ENCODE results near the gene STK32B.
"Not testable (repeated sequence)": the region's sequence is repeated elsewhere in the genome, so short reads cannot be mapped to it uniquely, and the experiment has no call there.

The STK32B gene

GRCh38 chr4:5424211-5424610, 372.9 kb downstream of the STK32B start:
- DNase-seq (ENCODE audit: low read depth in 2 of 3, low spot score in 2 of 3) = no peak

DNA sequence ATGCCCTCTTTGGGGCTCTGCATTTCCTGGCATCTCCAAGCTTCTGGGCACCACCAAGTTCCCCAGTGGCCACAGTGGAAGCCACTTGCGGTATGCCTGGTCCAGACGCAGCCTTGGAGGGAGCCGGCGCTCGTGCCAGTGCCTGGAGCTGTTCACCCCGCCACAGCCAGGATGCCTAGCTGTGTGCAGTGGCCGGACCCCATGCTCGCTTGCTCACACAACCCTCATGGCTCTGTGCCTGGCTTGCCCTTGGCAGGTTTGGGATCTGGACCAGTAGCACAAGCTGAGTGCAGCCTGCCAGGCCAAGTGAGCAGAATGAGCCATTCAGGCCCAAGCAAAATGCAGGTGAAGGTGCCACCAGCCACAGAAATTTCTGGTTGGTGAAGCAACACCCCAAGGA, 373.6 kb downstream of the STK32B start:
- no peak for DNase-seq (ENCODE audit: low read depth in 2 of 3, low spot score in 2 of 3)

DNA sequence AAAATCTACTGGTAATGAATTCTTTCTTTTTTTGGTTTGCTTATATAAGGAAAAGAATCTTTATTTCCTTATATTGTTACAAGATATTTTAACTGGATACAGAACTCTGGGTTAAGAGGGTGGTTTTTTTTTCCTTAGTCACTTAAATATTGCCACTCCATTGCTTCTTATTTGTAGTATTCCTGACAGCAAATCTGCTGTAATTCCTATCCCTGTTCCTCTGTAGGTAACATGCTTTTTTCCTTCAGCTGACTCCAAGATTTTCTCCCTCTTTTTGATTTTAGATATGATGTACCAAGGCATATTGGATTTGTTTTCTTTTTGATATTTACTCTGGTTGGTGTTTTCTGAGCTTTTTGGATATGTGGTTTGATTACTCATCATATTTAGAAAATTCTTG, 378.5 kb downstream of the STK32B start:
- DNase-seq (ENCODE audit: low read depth in 2 of 3, low spot score in 2 of 3) = no peak

DNA sequence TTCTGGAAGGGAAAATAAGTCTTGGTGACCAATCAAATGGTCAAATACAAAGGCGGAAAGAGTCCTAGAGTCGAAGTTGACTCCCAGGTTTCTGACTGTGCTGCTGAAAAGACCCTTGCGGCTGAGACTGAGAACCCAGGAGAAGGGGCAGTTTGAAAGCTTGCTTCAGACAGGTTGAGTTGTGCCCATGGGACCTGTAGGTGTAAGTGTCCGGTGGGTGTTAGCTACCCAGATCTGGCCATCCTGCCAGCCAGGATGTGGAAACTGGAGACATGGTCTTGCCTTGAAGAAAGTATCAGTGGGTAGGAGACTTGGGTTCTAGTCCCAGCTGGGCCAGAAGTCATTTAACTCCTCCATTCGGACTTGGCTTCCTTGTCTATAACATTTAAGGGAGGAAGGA, 381.9 kb downstream of the STK32B start:
- no peak for DNase-seq (ENCODE audit: low read depth in 2 of 3, low spot score in 2 of 3)

- no peak for DNase-seq (ENCODE audit: low read depth in 2 of 3, low spot score in 2 of 3)
These were observed 383.9 kb downstream of the STK32B start for GRCh38 chr4:5435201-5435600.

DNA sequence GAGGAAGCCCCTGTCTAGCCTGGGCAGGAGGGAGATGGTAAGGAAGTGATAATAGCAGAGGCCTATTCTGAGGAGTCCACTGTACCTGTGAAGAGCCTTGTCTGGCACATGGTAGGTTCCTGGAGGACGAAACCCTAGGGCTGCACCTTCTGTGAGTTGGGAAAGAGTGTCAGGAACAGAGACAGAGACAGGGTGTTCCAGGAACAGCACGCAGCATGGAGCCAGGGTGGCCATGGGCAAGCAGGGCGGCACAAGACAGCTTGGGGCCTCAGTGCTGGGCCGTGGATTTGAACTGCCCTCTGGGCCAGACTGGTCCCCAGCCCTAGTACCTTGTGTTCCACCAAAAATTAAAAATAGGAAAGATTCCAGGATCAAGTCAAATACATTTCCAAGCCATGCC, 384.5 kb downstream of the STK32B start:
- no peak for DNase-seq (ENCODE audit: low read depth in 2 of 3, low spot score in 2 of 3)

DNA sequence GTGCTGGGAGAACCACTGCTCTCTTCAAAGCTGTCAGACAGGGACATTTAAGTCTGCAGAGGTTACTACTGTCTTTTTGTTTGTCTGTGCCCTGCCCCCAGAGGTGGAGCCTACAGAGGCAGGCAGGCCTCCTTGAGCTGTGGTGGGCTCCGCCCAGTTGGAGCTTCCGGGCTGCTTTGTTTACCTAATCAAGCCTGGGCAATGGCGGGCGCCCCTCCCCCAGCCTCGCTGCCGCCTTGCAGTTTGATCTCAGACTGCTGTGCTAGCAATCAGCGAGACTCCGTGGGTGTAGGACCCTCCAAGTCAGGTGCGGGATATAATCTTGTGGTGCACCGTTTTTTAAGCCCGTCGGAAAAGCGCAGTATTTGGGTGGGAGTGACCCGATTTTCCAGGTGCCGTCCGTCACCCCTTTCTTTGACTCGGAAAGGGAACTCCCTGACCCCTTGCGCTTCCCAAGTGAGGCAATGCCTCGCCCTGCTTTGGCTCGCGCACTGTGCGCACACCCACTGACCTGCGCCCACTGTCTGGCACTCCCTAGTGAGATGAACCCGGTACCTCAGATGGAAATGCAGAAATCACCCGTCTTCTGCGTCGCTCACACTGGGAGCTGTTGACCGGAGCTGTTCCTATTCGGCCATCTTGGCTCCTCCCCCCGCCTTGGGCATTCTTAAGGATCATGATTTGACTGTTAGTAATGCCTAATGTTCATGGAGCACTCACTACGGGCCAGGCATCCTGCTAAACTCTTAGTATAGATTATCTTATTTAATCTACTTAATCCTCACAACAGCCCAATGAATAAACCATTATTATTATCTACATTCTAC, 392.9 kb downstream of the STK32B start:
- not testable (repeated sequence) for DNase-seq (ENCODE audit: low read depth in 2 of 3, low spot score in 2 of 3)

DNA sequence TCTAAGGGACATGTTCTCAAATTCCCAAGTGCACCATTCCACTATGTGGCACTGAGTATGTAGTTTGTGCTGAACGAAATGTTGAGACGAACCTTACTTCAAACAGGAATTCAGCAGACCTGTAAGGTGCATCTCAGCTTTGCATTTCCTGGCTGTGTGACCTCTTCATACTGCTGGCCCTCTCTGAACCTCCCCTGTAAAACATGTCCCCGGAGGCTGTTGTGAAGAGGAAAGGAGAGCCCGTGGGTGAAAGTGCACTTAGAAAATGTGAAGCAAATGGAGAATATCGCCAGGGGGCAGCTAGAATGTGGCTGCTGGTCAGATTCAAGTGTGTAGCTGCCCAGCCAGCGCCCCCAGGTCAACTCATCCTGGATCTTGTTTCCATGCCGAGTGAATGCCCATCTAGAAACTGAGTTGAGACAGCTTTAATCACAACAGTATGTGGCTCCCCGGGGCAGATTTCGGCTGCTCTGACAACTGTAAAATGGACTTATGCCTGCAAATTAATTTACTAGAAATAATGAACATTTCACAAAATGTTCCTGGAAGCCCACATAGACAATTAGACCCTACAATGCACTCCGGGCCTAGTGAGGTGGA, 393.7 kb downstream of the STK32B start:
- no peak for DNase-seq (ENCODE audit: low read depth in 2 of 3, low spot score in 2 of 3)

GRCh38 chr4:5446595-5447226, 395.4 kb downstream of the STK32B start:
- DNase-seq (ENCODE audit: low read depth in 2 of 3, low spot score in 2 of 3) = no peak

- no peak for DNase-seq (ENCODE audit: low read depth in 2 of 3, low spot score in 2 of 3)
These were observed 396.5 kb downstream of the STK32B start for GRCh38 chr4:5447755-5448154.

GRCh38 chr4:5448221-5448620, 396.9 kb downstream of the STK32B start:
- no peak for DNase-seq (ENCODE audit: low read depth in 2 of 3, low spot score in 2 of 3)

DNA sequence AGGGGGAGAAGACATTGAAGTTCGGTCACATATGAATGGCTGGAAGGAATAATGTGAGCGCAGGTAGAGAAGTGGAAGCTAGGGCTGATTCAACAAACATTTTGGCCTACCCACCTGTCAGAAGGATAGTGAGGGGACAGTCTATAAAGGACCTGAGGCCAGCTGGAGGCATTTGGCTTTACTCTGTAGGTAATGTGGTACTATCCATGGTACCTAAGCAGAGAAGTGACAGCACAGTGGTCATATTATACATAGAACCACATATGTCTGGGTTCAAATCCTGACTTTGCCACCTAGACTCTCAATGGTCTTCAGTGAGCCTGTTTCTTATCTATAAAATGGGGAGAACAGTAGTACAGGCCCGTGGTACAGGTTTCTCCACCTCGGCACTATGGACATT, 400.0 kb downstream of the STK32B start:
- no peak for DNase-seq (ENCODE audit: low read depth in 2 of 3, low spot score in 2 of 3)

- DNase-seq (ENCODE audit: low read depth in 2 of 3, low spot score in 2 of 3) = no peak
These were observed 400.9 kb downstream of the STK32B start for GRCh38 chr4:5452156-5452555.

GRCh38 chr4:5455003-5455585, 403.8 kb downstream of the STK32B start:
- no peak for DNase-seq (ENCODE audit: low read depth in 2 of 3, low spot score in 2 of 3)

DNA sequence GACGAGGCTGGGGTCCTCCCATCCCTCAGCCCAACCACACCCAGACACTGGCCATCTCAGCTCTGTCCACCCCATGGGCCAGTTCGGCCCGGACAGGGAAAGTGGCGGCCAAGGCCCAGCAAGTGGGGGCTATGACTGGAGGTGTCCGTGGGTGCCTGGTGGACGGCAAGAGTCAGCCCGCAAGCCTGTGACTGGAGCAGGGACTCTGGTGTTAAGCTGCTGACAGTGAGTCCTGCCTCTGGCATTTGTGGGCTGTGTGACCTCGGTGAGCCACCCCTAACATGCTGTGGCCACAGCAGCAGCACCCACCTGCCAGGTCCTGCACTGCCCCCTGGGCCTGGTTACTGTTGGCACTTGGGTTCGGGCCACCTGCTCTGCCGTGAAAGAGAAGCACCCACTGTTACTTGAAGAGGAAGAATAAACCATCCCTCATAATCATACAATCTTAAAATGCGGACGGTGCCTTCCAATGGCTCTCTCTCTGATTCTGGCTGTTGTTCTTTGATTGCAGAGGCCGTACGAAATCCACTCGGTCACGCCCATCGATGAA, 405.1 kb downstream of the STK32B start:
- no peak for DNase-seq (ENCODE audit: low read depth in 2 of 3, low spot score in 2 of 3)

DNA sequence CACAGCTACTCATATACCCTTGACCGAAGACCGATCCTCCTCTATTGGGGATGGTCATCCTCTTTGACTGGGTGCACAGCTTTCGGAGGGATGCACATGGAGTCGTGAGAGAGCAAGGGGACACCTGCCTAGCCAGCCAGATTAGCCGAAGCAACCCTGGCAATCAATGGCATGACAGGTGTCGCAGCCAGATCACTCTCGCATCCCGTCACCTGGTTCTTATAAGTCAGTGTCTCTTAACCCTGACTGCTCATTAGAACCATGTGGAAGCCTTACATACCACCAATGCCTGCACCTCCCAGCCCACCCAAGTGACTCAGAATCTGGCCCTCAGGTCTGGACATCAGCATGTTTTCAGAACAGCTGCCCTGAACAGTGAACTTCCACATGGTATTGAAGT, 407.4 kb downstream of the STK32B start:
- DNase-seq (ENCODE audit: low read depth in 2 of 3, low spot score in 2 of 3) = no peak

GRCh38 chr4:5459236-5459635, 408.0 kb downstream of the STK32B start:
- no peak for DNase-seq (ENCODE audit: low read depth in 2 of 3, low spot score in 2 of 3)

GRCh38 chr4:5460106-5460801, 409.0 kb downstream of the STK32B start:
- no peak for DNase-seq (ENCODE audit: low read depth in 2 of 3, low spot score in 2 of 3)

GRCh38 chr4:5461477-5461876, 410.2 kb downstream of the STK32B start:
- DNase-seq (ENCODE audit: low read depth in 2 of 3, low spot score in 2 of 3) = no peak

- no peak for DNase-seq (ENCODE audit: low read depth in 2 of 3, low spot score in 2 of 3)
These were observed 411.1 kb downstream of the STK32B start for GRCh38 chr4:5462254-5462835.

GRCh38 chr4:5462896-5463295, 411.6 kb downstream of the STK32B start:
- DNase-seq (ENCODE audit: low read depth in 2 of 3, low spot score in 2 of 3) = no peak

All from activated CD8-positive, alpha-beta memory T cell treated with anti-CD3 and anti-CD28 coated beads for 48 hours (primary cell).